Parathyroid adenoma (tissue), 2 donors: Measurements from ENCODE around the gene CDKL2.
"Not testable (repeated sequence)": the region's sequence is repeated elsewhere in the genome, so short reads cannot be mapped to it uniquely, and the experiment has no call there.

ENCODE experiments used
- H2AFZ ChIP-seq: fragments of 300-600 bp; sonication (generic); one replicate; pipeline ENCODE4 v1.7.0; 2017; ENCODE audit warnings: antibody characterized with exemption, mild to moderate bottlenecking
- H3K27ac ChIP-seq: fragments of 300-600 bp; sonication (generic); one replicate; pipeline ENCODE4 v1.7.0; 2017
- H3K27me3 ChIP-seq: fragments of 300-600 bp; sonication (generic); one replicate; pipeline ENCODE4 v1.7.0; 2017; ENCODE audit warnings: low read length; ENCODE audit not compliant: control insufficient read depth, insufficient read depth
- H3K36me3 ChIP-seq: fragments of 300-600 bp; sonication (generic); one replicate; pipeline ENCODE4 v1.7.0; 2017; ENCODE audit warnings: low read length; ENCODE audit not compliant: control insufficient read depth, insufficient read depth
- H3K4me1 ChIP-seq: fragments of 300-600 bp; sonication (generic); one replicate; pipeline ENCODE4 v1.7.0; 2017; ENCODE audit warnings: control low read depth
- H3K4me2 ChIP-seq: fragments of 300-600 bp; sonication (generic); one replicate; pipeline ENCODE4 v1.7.0; 2017; ENCODE audit warnings: low read length
- H3K4me3 ChIP-seq: fragments of 300-600 bp; sonication (generic); one replicate; pipeline ENCODE4 v1.7.0; 2017; ENCODE audit warnings: low read depth, low read length
- H3K79me2 ChIP-seq: fragments of 300-600 bp; sonication (generic); one replicate; pipeline ENCODE4 v1.7.0; 2017; ENCODE audit warnings: control low read depth
- H3K9ac ChIP-seq: fragments of 300-600 bp; sonication (generic); one replicate; pipeline ENCODE4 v1.7.0; 2017; ENCODE audit warnings: mild to moderate bottlenecking
- H3K9me3 ChIP-seq: fragments of 300-600 bp; sonication (generic); one replicate; pipeline ENCODE4 v1.7.0; 2017; ENCODE audit warnings: low read length; ENCODE audit not compliant: control insufficient read depth
- CTCF ChIP-seq: fragments of 300-600 bp; sonication (generic); IDR thresholded peaks from one replicate; pipeline ENCODE4 v1.7.0; 2017; ENCODE audit warnings: antibody characterized with exemption, mild to moderate bottlenecking
- donor health status: primary hyperparathyroidism.

CDKL2 gene

GRCh38 chr4:75668596-75668995 is 38.3 kb upstream of the CDKL2 start:
- TF ChIP-seq CTCF: no peak
- Histone ChIP-seq H3K27me3 (no peaks in the 10 kb centered on the region), H3K36me3 (no peaks in the 10 kb centered on the region), H3K9ac (no peak overlapping the region), H3K79me2 (peaks cover 30% of the 10 kb centered on the region), H3K9me3 (no peaks in the 10 kb centered on the region), H3K27ac (no peak overlapping the region), H3K4me1 (peaks cover 3% of the 10 kb centered on the region), H2AFZ (no peak overlapping the region), H3K4me2 (no peak overlapping the region), H3K4me3 (no peak overlapping the region)

- not testable (repeated sequence) for H3K36me3 ChIP-seq, H3K27me3 ChIP-seq, H2AFZ ChIP-seq, H3K9me3 ChIP-seq, H3K4me2 ChIP-seq, H3K27ac ChIP-seq, H3K9ac ChIP-seq, H3K4me1 ChIP-seq, H3K4me3 ChIP-seq
- peaks cover 33% of the 10 kb centered on the region for H3K79me2 ChIP-seq
Measured at GRCh38 chr4:75667636-75668035, 37.3 kb upstream of the CDKL2 start.

- H2AFZ ChIP-seq: no peak overlapping the region
- H3K9ac ChIP-seq: no peak overlapping the region
- H3K27me3 ChIP-seq: no peaks in the 10 kb centered on the region
- H3K9me3 ChIP-seq: no peaks in the 10 kb centered on the region
- peaks cover 3% of the 10 kb centered on the region for H3K4me1 ChIP-seq
- no peak overlapping the region for H3K4me3 ChIP-seq
- H3K36me3 ChIP-seq: no peaks in the 10 kb centered on the region
- H3K27ac ChIP-seq: no peak overlapping the region
- H3K4me2 ChIP-seq: no peak overlapping the region
- H3K79me2 ChIP-seq: peaks cover 23% of the 10 kb centered on the region
- no peak for TF ChIP-seq CTCF
Measured at GRCh38 chr4:75666299-75666698, 36.0 kb upstream of the CDKL2 start.

GRCh38 chr4:75664604-75665003 is 34.3 kb upstream of the CDKL2 start:
- H3K79me2 ChIP-seq: peaks cover 15% of the 10 kb centered on the region
- H3K4me2 ChIP-seq, H3K4me3 ChIP-seq, H3K9ac ChIP-seq, H3K27me3 ChIP-seq, H3K27ac ChIP-seq, H3K9me3 ChIP-seq, H3K4me1 ChIP-seq, H2AFZ ChIP-seq, H3K36me3 ChIP-seq: not testable (repeated sequence)

- Histone ChIP-seq H3K4me1 (no peaks in the 10 kb centered on the region), H3K9me3 (no peaks in the 10 kb centered on the region), H3K27me3 (no peaks in the 10 kb centered on the region), H3K27ac (no peak overlapping the region), H3K79me2 (peaks cover 10% of the 10 kb centered on the region), H2AFZ (no peak overlapping the region), H3K4me2 (no peak overlapping the region), H3K9ac (no peak overlapping the region), H3K4me3 (no peak overlapping the region), H3K36me3 (no peaks in the 10 kb centered on the region)
- TF ChIP-seq CTCF: no peak
Measured at GRCh38 chr4:75662626-75663025, 32.3 kb upstream of the CDKL2 start.

GRCh38 chr4:75660491-75660890 is 30.2 kb upstream of the CDKL2 start:
- Histone ChIP-seq H3K4me3 (no peak overlapping the region), H3K36me3 (no peaks in the 10 kb centered on the region), H2AFZ (no peak overlapping the region), H3K79me2 (peaks cover 10% of the 10 kb centered on the region), H3K9me3 (no peaks in the 10 kb centered on the region), H3K4me1 (no peaks in the 10 kb centered on the region), H3K27me3 (no peaks in the 10 kb centered on the region), H3K27ac (no peak overlapping the region), H3K9ac (no peak overlapping the region), H3K4me2 (no peak overlapping the region)
- TF ChIP-seq CTCF: no peak
